ENCODE measurements around the gene HIVEP3.

Gene HIVEP3

GRCh38 chr1:41724926-41725325 is 193.8 kb downstream of the HIVEP3 start:
- DNase-seq: no peak

GRCh38 chr1:41724248-41724647 is 194.5 kb downstream of the HIVEP3 start:
- DNase-seq: no peak

GRCh38 chr1:41723786-41724185 is 194.9 kb downstream of the HIVEP3 start:
- DNase-seq: no peak

- DNase-seq: no peak
These were observed 196.5 kb downstream of the HIVEP3 start for GRCh38 chr1:41722184-41722583.

GRCh38 chr1:41720861-41721410 is 197.8 kb downstream of the HIVEP3 start:
- no peak for DNase-seq

GRCh38 chr1:41719590-41719989 is 199.1 kb downstream of the HIVEP3 start:
- DNase-seq: no peak

GRCh38 chr1:41719128-41719527 is 199.6 kb downstream of the HIVEP3 start:
- DNase-seq: no peak

- no peak for DNase-seq
These were observed 200.2 kb downstream of the HIVEP3 start for GRCh38 chr1:41718497-41718896.

- DNase-seq: no peak
These were observed 202.3 kb downstream of the HIVEP3 start for GRCh38 chr1:41716188-41717130.

- DNase-seq: no peak
These were observed 203.2 kb downstream of the HIVEP3 start for GRCh38 chr1:41715441-41716095.

- no peak for DNase-seq
These were observed 203.9 kb downstream of the HIVEP3 start for GRCh38 chr1:41714638-41715389.

GRCh38 chr1:41713557-41714327 is 205.0 kb downstream of the HIVEP3 start:
- peak; percentile 54 for DNase-seq

GRCh38 chr1:41713141-41713540 is 205.6 kb downstream of the HIVEP3 start:
- DNase-seq: no peak

GRCh38 chr1:41712695-41713094 is 206.0 kb downstream of the HIVEP3 start:
- no peak for DNase-seq

- DNase-seq: no peak
These were observed 206.6 kb downstream of the HIVEP3 start for GRCh38 chr1:41712081-41712480.

- DNase-seq: no peak
These were observed 207.1 kb downstream of the HIVEP3 start for GRCh38 chr1:41711581-41711980.

- DNase-seq: no peak
These were observed 207.7 kb downstream of the HIVEP3 start for GRCh38 chr1:41710980-41711379.

- no peak for DNase-seq
These were observed 208.8 kb downstream of the HIVEP3 start for GRCh38 chr1:41709873-41710272.

- DNase-seq: no peak
These were observed 209.4 kb downstream of the HIVEP3 start for GRCh38 chr1:41709331-41709730.

GRCh38 chr1:41708332-41708731 is 210.4 kb downstream of the HIVEP3 start:
- DNase-seq: no peak

- no peak for DNase-seq
These were observed 210.9 kb downstream of the HIVEP3 start for GRCh38 chr1:41707793-41708192.

- DNase-seq: no peak
These were observed 212.9 kb downstream of the HIVEP3 start for GRCh38 chr1:41705798-41706197.

Measured in SHP77 treated with DMSO at 0.1 percent for 48 hours (cell line).